IMR-90 (cell line): ENCODE results near the gene SORCS1.

Source experiments
- POLR2A ChIP-seq: IDR thresholded peaks from 2 replicates; pipeline ENCODE4 v1.6.1; 2012; ENCODE audit warnings: mild to moderate bottlenecking, low read depth, low read length
- RCOR1 ChIP-seq: IDR thresholded peaks from 2 replicates; pipeline ENCODE4 v1.6.1; 2012; ENCODE audit warnings: mild to moderate bottlenecking, low read length, improper control_type of control experiment; ENCODE audit not compliant: insufficient replicate concordance
- TF ChIP-seq, protein P1 (sequence below): conservative IDR thresholded peaks from 2 replicates; pipeline ENCODE4 v1.5.1; 2012; ENCODE audit warnings: mild to moderate bottlenecking, low read depth, low read length, improper control_type of control experiment

DNA sequence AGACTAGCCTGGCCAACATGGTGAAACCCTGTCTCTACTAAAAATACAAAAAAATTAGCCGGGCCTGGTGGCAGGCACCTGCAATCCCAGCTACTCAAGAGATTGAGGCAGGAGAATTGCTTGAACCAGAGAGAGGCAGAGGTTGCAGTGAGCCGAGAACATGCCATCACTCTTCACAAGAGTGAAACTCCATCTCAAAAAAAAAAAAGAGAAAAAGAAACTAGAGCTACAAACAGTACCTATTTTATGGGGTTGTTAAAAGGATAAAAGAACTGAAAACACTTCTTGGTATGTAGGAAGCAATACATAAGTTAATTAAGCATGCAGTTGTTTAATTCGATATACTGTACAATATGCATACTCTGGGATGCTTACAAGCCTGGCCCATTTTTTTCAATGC lies 216.9 kb downstream of the SORCS1 start:
- TF ChIP-seq, protein P1, sequence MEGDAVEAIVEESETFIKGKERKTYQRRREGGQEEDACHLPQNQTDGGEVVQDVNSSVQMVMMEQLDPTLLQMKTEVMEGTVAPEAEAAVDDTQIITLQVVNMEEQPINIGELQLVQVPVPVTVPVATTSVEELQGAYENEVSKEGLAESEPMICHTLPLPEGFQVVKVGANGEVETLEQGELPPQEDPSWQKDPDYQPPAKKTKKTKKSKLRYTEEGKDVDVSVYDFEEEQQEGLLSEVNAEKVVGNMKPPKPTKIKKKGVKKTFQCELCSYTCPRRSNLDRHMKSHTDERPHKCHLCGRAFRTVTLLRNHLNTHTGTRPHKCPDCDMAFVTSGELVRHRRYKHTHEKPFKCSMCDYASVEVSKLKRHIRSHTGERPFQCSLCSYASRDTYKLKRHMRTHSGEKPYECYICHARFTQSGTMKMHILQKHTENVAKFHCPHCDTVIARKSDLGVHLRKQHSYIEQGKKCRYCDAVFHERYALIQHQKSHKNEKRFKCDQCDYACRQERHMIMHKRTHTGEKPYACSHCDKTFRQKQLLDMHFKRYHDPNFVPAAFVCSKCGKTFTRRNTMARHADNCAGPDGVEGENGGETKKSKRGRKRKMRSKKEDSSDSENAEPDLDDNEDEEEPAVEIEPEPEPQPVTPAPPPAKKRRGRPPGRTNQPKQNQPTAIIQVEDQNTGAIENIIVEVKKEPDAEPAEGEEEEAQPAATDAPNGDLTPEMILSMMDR, result no peak
- TF ChIP-seq POLR2A (no peak), RCOR1 (no peak)
